Ectodermal cell (in vitro differentiated cells): ENCODE results near the gene PRPF8.

ENCODE experiments used
- H3K27ac ChIP-seq: 2 replicates; pipeline ENCODE4 v1.7.0; 2013; ENCODE audit warnings: mild to moderate bottlenecking, low read depth, low read length; ENCODE audit not compliant: insufficient read depth, poor library complexity, severe bottlenecking
- H3K27me3 ChIP-seq: 2 replicates; pipeline ENCODE4 v1.7.0; 2013; ENCODE audit warnings: mild to moderate bottlenecking, low read length; ENCODE audit not compliant: insufficient read depth, control insufficient read depth, poor library complexity, severe bottlenecking
- H3K36me3 ChIP-seq: one replicate; pipeline ENCODE4 v1.7.0; 2013; ENCODE audit warnings: low read length; ENCODE audit not compliant: control insufficient read depth, insufficient read depth
- H3K4me1 ChIP-seq: one replicate; pipeline ENCODE4 v1.7.0; 2013; ENCODE audit warnings: low read length; ENCODE audit not compliant: control insufficient read depth, insufficient read depth
- H3K4me3 ChIP-seq: 2 replicates; pipeline ENCODE4 v1.7.0; 2013; ENCODE audit warnings: low read depth, low read length, control low read depth; ENCODE audit not compliant: insufficient read depth
- H3K9me3 ChIP-seq: 2 replicates; pipeline ENCODE4 v1.7.0; 2013; ENCODE audit warnings: mild to moderate bottlenecking, low read length, moderate library complexity; ENCODE audit not compliant: control insufficient read depth
- WGBS, 2 experiments: methylation state at CpG; one replicate each; pipeline ENCODE4 v1.1.7; 2013; ENCODE audit warnings: missing lambda C conversion rate in 2 of 2; 5-methylcytosine and 5-hydroxymethylcytosine counted together

PRPF8 gene

DNA sequence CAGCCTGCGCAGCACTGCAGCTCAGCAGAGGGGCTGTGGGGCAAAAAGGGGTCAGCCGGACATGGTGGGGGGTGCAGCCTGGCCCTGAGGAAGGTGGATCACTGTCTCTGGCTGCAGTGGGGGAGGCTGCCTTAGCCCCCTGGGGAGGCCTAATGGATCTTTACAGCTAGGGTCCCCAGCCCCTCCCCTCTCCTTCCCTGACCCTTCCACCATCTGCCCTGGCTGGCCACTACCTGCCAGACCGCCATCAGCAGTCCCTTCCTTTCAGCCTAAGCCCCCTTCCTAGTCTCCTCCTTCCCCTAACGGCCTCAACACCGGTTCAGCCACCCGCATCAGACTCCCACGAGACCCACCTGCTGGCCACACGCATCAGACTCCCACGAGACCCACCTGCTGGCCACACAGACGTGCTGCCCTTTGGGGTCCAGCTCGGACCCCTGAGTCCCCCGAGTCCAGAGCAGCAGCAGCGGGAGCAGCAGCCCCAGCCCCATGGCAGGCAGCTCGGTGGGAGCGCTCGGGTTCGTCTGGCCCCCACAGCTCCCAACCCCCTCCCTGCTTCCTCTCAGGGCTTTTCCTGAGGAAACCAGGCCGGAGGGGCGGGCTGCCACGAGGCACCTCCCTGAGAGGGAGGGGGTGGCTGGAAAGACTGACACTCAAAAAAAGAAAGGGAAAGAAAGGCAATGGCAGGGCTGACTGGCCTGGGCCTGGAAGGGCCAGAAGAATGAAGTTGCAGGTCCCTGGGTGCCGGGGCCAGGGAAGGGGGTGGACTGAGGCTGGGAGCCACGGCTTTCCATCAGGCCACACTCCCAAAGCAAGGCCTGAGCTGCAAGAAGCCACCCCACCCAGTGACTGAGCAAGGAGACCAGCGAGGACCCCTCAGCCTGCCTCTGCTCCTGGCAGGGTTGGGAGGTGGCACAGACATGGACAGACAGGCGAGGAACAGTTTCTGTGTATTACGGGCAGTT is 39.2 kb downstream of the PRPF8 start, which contains the start of gene SCARF1:
Gene SCARF1 (minus strand): TSS at position 526 of the 965 bp plus-strand sequence. CDS start 35 bp downstream, at position 491.
- peaks cover 28% of the 10 kb centered on the region for H3K4me1 ChIP-seq

DNA sequence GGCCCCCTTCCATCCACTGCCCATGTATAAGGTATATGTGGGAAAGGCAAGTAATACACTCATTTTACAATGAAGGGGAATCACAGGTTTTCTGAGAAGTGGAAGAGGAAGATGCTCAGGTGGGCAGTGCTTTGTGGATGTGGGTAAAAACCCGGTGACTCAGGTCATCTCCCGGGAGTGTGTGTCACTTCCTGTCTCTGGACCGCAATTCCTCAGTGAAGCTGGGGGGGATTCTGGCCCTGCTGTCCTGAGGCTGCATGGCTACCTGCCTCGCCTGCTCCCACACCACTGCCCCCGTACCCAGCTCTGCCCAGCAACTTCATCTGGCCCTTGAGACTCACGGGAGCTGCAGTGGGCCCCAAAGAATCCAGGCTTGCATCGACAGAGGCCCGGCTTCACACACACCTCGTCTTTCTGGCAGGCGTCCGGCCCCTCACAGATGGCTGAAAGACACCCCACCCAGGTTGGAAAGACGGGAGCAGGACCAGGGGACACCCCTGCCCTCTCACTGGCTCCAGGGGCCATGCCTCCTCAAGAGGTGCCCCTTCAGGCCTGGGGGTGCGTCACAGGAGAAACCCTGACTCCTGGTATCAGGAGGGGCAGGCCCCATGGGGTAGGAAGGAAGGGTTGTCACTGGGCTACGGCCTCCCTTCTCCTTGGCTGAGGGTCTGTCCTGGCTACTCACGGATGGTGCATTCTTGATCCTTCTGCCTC is 40.0 kb downstream of the PRPF8 start:
- 83 to 84% methylated on average over 15 of the region's 15 CpGs for WGBS, 2 experiments
- no peak overlapping the region for H3K4me3 ChIP-seq
- H3K27ac ChIP-seq = no peak overlapping the region
- peaks cover 29% of the 10 kb centered on the region for H3K4me1 ChIP-seq
- no peaks in the 10 kb centered on the region for H3K36me3 ChIP-seq
- no peaks in the 10 kb centered on the region for H3K9me3 ChIP-seq
- H3K27me3 ChIP-seq = peaks cover 40% of the 10 kb centered on the region

More for the DNA sequence above, 39.2 kb downstream of the PRPF8 start, which contains the start of gene SCARF1:
- Histone ChIP-seq H3K27ac (no peak within 1 kb of the TSS), H3K36me3 (no peaks in the 10 kb centered on the region), H3K27me3 (peaks cover 40% of the 10 kb centered on the region), H3K4me3 (no peak within 1 kb of the TSS), H3K9me3 (no peaks in the 10 kb centered on the region)
- 73 to 75% methylated on average over 25 of the region's 25 CpGs for WGBS, 2 experiments

DNA sequence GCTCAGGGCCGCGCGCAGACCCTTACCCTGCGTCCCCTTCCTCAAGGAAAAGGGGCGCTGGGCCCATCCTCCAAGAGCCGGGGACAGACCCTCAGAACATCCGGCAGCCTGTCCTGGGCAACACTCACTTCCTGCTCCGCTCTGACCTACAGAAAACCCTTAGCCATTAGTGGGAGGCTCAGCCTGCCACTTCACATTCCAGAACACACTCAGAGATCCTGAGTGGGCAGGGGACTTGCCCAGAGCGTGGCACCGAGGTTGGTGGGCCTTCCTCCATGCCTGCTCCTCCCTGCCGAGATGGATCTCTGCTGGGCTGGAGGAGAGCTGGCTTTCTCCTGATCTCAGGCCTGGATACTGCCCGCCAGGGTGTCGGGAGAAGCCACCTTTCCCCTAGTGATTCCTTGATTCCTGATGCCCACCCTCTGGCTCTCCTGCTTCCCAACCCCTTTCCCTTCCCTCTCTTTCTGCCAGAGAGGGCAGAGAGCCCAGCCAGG is 40.6 kb downstream of the PRPF8 start:
- H3K27me3 ChIP-seq = peaks cover 40% of the 10 kb centered on the region
- no peaks in the 10 kb centered on the region for H3K36me3 ChIP-seq
- peak overlapping the region; percentile 25 for H3K4me3 ChIP-seq
- H3K9me3 ChIP-seq = no peaks in the 10 kb centered on the region
- H3K27ac ChIP-seq = no peak overlapping the region
- WGBS, 2 experiments = 58 to 60% methylated on average over 13 of the region's 13 CpGs
- H3K4me1 ChIP-seq = peaks cover 33% of the 10 kb centered on the region

DNA sequence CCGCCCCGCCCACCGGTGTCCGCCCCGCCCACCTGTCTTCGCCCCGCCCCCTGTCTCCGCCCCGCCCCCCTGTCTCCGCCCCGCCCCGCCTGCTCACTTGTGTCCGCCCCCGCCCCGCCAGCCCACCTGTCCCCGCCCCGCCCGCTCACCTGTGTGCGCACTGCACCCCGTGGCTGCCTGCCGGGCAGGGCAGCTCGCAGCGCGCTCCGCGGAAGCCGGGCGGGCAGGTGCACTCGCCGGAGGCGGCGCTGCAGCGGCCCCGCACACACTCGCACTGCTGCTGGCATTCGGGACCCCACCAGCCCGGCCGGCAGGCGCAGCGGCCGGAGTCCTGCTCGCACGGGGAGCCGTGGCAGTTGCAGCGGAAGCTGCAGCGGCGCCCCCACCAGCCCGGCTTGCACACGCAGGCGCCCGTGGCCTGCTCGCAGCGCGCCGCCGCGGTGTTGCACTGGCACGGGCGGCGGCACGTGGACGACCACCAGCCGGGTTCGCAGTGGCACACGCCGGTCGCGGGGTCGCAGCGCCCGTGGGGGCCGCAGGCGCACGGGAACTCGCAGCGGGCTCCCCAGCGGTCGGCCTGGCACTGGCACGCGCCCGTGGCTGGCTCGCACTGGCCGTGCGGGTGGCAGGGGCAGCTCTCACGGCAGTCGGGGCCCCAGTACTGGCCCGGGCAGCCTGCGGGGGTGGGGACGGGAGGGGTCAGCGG is 41.2 kb downstream of the PRPF8 start:
- peaks cover 39% of the 10 kb centered on the region for H3K4me1 ChIP-seq

DNA sequence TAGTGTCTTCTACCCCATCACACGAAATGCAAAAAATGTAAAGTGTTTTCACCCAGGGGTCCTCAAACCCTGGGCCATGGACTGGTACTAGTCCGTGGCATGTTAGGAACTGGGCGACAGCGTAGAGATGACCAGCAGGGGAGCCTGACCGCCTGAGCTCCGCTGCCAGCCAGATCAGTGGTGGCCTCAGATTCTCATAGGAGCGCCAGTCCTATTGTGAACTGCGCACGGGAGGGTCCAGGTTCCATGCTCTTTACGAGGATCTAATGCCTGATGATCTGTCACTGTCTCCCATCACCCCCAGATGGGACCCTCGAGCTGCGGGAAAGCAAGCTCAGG is 43.6 kb downstream of the PRPF8 start:
- 83 to 84% methylated on average over 10 to 12 of the region's 12 CpGs for WGBS, 2 experiments
- Histone ChIP-seq H3K27ac (no peak overlapping the region), H3K36me3 (no peaks in the 10 kb centered on the region), H3K4me1 (peaks cover 40% of the 10 kb centered on the region), H3K9me3 (no peaks in the 10 kb centered on the region), H3K4me3 (no peak overlapping the region), H3K27me3 (peaks cover 26% of the 10 kb centered on the region)

More for the DNA sequence above, 41.2 kb downstream of the PRPF8 start:
- 4% methylated on average over 83 to 90 of the region's 90 CpGs for WGBS, 2 experiments
- Histone ChIP-seq H3K27ac (no peak overlapping the region), H3K9me3 (no peaks in the 10 kb centered on the region), H3K27me3 (peaks cover 40% of the 10 kb centered on the region), H3K36me3 (no peaks in the 10 kb centered on the region), H3K4me3 (peak overlapping the region; percentile 25)

DNA sequence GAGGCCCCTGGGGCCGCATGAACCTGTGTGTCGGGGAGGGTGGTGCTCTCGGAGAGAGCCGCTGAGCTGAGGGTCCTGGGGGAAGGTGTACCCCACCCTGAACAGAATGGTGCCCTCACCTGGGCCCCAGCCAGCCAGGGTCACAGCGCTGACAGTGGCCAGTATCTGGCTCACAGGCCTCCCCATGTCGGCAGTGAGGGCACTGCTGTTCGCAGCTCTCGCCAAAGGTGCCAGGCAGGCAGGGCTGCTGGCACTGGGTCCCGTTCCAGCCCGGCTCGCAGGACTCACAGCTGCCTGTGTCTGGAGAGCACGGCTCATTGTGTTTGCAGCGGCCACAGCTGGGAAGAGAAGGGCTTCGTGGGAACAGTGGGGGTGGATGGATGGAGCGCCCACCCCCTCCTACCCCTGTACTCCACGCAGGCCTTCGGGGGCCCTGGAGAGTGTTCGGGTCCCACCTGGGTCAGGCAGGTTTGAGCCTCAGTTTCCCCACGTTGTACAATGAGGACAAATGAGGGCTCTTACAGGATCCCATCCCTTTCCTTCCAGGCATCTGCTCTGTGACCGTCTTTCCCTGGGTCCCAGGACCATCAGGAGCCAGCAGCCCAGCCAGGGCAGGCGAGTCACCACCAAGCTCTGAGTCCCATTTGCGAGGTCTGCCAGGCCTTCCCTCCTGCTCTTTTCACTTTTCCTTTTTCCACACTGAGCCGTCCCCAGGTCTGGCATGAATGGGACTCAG is 44.2 kb downstream of the PRPF8 start:
- Histone ChIP-seq H3K36me3 (no peaks in the 10 kb centered on the region), H3K27ac (no peak overlapping the region), H3K4me3 (no peak overlapping the region), H3K4me1 (peaks cover 34% of the 10 kb centered on the region), H3K9me3 (no peaks in the 10 kb centered on the region), H3K27me3 (peaks cover 26% of the 10 kb centered on the region)
- 85 to 86% methylated on average over 23 of the region's 23 CpGs for WGBS, 2 experiments

DNA sequence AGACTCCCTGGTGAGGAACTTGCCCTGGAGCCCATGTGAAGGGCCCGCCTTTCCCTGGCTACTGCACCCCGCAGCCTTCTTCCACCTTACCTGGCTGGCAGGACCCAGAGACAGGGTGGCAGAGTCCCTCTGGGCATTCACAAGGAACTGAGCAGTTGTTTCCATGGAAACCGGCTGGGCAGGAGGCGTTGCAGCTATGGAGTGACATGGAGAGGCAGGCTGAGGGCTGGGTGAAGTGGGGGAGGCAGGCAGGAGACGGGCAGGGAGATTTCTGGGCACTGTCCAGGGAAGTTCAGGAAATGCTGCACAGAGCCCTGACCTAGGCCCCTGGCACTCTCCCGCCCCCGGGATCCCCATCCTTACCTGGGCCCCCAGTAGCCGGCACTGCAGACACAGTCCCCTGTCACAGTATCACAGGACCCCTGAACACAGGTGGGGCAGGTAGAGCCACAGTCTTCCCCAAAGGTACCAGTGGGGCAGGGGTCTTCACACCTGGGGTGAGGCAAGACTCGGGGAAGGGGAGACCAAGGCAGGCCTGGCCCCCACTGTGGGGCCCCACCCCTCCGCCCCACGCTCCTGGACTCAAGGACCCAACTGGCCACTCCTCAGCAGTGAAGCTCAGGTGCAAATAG is 45.0 kb downstream of the PRPF8 start:
- peaks cover 18% of the 10 kb centered on the region for H3K27me3 ChIP-seq
- no peaks in the 10 kb centered on the region for H3K9me3 ChIP-seq
- no peak overlapping the region for H3K4me3 ChIP-seq
- H3K36me3 ChIP-seq = no peaks in the 10 kb centered on the region
- 79% methylated on average over 11 of the region's 11 CpGs for WGBS, 2 experiments
- peaks cover 27% of the 10 kb centered on the region for H3K4me1 ChIP-seq
- no peak overlapping the region for H3K27ac ChIP-seq

DNA sequence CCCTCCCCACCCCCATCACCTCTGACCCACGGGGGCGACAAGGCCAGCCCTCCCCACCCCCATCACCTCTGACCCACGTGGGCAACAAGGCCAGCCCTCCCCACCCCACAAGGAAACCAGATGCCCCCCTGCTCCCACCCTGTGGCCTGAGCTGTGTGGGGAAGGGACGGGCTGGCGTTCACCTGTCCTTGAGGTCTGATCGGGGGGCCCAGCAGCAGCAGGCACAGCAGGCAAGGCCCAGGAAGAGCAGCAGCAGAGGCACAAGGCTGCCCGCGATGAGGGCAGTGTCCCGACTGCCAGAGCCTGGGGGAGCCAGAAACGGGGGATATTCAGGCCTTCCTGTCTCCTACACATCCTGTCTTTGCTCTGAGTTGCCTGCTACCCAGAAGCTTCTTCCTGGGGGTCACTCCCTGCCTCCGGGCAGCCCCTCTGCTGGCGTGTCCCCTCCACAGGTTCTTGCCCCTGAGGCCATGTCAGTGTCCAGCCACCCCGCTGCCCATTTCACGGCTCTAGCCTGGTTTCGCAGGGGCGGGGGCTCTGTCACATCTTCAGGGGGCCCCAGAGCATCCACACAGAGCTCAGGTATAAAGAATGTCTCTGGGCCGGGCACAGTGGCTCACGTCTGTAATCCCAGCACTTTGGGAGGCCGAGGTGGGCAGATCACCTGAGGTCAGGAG is 45.9 kb downstream of the PRPF8 start:
- H3K27me3 ChIP-seq = peaks cover 9% of the 10 kb centered on the region
- no peak overlapping the region for H3K4me3 ChIP-seq
- 81 to 84% methylated on average over 18 to 19 of the region's 19 CpGs for WGBS, 2 experiments
- no peak overlapping the region for H3K27ac ChIP-seq
- H3K4me1 ChIP-seq = peaks cover 27% of the 10 kb centered on the region
- no peaks in the 10 kb centered on the region for H3K9me3 ChIP-seq
- no peaks in the 10 kb centered on the region for H3K36me3 ChIP-seq

DNA sequence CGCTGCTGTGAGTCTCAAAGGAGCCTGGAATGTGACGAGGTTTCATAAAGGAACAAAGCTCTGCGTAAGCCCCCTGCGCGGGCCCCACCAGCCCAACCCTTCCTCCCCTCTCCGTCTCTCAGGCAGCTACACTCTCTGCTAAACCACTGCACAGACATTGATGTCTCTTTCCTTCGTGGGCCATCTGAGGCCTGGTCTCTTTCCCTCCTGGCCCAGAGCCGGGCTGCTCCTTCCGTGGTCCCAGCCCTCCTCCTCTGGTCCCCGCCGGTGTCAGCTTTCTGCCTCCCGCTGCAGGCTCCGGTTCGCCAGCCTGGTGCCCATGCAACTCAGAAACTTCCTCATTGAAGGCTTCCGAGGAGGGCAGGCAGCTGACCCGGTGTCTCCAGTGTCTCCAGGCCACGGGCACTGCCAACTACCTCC is 46.5 kb downstream of the PRPF8 start:
- Histone ChIP-seq H3K4me1 (peaks cover 27% of the 10 kb centered on the region), H3K9me3 (no peaks in the 10 kb centered on the region), H3K36me3 (no peaks in the 10 kb centered on the region), H3K4me3 (no peak overlapping the region), H3K27ac (peak overlapping the region; percentile 60), H3K27me3 (peaks cover 3% of the 10 kb centered on the region)
- 59% methylated on average over 17 of the region's 17 CpGs for WGBS, 2 experiments
